Measurements from ENCODE around the gene LIF.

The LIF gene

DNA sequence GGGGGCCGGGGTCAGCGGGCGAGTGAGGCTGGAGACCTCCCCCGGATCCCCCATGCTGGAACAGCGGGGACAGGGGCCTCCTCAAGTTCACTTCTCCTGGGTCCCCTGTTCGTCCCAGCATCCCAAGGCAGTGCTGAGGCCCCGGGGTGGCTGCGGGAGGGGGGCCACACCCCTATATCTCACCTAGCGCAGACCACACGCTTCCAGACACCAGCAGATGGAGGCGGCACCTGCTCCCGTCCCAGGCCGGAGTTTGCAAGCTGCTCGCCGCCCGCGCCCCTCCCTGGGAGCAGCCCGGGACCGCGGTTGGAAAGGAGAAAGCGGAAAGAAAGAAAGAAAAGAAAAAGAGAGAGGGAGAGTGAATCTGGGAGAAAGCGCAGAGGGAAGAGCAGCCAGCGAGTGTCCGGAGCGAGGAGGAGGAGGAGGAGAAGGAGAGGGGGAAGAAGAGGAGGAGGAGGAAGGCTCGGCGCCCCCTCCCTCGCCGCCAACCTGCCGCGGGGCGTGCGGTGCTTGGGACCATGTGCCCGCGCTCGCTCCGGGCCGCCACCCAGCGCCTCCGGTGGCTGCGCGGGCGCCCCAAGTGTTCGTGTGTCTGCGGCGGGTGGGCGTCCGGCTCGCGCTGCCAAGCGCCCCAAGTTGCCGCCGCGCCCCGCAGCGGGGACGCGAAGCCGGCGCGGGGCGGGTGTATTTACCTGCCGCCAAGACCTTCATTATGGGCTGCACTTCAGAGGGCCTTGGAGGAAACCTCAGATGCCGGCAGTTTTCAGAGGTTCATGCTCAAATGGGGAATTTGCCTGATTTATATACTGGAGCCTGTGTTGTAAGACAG, at the start of gene LIF:
TSS of gene LIF (minus strand) at position 775 of the 829 bp plus-strand sequence. CDS start at position 711, 64 bp downstream.
- no peak for DNase-seq

DNA sequence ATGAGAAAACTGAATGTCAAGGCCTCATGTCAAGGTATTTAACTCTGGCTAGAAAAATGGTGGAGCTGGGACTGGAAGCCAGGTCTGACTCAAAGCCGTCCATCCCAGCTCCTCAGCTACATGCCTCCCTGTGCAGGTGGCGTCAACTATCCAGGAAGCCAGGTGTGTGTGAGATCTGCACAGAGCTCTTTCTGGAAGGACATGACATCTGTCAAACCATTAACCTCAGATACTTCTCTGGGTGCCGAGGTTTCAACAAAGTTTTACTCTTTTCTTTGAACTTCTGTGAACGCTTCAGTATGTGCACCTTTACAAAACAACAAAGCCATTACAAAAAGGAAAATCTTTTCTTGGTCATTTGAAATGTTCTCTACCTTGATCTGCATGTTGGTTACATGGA, 49.8 kb upstream of the LIF start:
- no peak for DNase-seq

DNA sequence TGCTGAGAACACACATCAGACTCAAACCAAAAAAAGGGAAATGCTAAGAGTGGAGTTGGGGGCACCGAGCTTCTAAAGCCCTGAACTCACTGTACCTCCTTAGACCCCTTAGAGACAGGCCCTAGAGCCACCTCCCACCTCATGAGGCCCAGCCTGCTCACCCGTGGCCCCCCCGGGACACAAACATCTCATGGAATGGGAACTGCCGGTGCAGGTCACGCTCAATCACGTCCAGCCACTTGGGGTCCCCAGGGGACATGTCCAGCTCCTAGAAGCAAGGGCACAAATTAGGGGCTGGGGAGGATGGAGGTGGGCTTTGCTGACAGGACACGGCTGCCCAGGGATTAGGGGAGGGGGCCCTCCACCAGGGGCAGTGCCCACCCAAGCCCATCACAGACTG, 49.0 kb upstream of the LIF start:
- DNase-seq = no peak

DNA sequence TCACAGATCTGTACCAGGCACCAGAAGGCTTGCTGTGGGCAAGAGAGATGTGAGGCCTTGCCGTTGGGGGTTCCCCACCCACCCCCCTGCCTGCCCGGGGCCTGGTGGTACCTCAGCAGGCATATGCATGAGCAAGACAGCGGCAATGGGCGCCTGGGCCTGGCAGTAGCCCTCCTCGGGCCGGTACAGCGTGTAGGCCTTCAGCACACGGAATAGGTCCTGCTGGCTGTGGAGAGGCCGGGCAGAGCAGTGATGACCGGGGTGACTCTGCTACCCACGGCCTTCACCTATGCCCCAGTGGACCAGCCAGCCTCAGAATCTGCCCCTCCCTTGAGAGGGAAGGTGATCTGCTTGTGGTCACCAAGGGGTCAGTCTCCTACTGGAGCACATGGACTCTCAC, 48.3 kb upstream of the LIF start:
- DNase-seq = no peak

DNA sequence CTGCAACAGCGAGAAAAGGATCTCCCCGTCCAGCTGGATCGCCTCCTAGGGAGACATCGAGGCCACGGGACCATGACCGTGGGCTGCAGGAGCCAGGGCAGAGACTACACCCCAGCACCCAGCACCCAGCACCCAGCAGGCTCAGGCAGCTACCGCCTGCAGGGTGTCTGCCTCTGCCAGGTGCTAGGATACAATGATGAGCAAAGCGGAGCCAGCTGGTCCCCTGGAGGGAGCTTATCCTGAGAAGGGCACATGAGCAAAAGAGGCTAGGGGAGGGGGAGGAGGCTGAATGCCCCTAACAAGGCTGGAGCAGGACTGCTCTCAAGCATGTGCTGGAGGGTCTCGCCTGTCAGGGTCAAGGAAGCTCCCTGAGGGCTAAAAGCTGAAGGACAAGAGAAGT, 47.5 kb upstream of the LIF start:
- no peak for DNase-seq

DNA sequence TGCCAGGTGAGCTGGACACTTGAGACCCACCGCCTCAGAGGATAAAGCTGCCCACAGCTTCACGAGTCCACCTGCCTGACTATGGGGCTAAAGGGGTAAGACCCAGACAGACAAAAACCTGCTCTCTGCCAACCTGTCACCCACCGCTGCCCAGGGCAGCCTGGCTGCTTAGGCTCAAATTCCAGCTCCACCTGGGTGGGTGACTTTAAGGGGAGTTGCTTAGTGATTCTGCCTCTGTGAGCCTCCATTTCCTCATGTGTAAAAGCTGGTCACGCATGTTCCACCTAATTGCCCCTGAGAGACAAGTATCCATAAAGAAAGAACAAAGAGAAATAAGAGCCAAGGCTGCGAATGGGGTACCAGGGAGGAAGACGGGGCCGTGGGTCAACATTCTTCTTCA, 46.5 kb upstream of the LIF start:
- DNase-seq = no peak

DNA sequence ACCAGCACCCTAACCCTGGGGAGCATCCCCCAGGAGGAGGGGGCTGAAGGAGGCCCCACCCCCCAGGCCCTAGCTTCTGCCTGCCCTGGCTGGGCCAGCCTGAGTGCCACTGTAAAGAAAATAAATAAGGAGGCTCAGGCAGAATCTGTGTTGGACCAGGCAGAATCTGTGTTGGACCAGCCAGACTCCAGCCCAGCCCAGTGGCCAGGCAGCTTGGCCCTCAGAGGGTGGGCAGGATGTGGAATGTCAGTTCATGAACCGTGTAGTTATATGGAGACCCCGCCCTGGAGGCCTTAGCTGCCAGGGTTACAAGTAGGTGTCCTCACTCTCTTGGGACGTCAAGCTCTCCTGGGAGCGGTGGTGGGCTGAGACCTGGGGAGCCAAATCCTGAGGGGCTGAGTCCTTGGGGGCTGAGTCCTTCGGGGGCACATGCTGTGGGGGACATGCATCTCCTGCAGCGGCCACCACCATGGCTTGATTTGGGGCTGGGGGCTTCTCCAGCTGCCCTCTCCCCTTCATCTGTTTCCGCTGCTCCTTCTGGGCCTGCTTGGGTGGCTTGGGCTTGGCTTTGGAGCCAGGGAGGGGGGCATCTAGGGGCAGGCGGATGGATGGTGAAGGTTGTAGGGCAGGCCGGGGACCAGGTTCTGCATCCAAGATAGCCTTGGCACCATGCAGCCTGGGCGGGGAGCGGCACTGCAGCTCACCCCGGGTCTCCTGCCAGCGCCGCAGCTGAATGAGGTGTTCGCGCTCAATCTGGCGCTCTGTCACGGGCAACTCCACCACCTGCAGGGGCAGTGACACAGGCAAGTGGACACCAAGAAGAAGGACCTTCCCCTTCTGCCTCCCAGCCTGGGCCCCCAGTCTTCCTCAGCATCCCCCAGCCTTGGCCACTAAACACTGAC, 45.8 kb upstream of the LIF start:
- DNase-seq = no peak

DNA sequence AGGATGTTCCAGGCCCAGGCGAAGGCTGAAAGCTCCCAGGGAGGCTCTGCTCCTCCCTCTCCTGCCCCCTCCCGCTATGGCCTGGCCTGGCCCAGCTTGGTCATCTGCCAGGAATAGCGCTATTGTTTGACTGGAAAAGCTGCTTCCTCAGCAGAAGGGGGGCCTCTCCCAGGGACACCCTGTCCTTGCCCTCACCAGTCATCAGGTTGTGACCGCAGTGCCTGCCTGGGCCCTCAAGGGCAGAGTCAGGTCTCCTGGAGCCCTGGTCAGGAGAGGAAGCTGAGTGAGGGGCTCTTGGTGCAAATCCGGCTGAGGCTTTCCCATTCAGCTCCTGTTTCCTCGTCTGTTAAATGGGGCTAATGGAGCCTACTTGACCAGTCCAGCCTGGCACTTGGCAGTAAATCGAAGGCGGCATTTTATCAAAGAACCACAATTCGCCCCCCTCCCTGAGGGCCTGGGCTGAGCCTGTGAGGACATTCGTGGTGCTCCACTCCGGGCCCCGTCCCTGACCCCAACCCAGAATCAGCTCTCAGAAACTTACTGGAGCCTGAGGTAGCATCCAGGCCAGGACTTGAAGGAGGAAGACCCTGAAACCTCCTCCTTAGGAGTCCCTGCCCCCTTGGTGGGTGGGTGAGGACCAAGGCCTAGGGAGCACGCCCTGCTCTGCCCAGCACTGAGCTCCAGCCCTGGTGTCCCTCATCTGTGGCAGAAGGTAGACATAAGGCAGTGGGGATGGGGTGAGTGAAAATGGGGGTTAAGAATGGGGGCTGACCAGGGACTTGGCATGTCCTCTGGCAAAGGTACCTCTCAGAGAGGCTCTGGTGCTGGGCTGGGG, 44.7 kb upstream of the LIF start:
- peak; percentile 56 for DNase-seq

DNA sequence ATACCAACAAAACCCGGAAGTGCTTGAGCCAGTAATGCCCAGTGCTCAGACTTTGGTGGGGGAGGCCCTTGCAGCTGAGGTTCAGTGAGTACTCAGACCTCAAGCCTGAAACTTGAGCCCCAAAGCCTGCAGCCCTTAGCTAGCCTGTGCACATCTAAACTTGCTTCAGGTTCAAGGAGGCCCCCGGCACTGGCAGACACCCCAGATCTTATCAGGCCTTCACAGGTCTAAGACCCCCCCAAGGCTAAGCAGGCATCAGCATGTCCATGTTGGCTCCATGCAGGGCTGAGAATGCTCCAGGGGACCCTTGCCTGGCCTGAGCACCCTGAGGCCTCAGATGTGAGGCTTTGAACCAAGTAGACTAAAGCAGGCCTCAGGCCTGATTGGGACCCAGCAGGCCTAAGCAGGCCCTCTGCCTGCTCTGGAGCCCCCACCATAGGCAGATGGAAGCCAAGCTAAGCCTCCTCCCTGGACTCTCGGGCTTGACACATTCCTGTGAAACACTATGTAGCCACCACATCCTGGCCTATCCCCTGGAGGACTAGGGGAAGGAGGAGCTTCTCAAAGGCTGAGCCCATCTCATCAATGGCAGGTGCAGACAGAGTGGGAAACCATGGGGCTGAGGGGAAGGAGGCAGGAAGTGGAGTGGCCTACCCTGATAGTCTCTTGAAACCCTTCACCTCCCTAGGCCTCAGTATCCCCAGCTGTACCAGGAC, 43.9 kb upstream of the LIF start:
- peak; percentile 56 for DNase-seq

DNA sequence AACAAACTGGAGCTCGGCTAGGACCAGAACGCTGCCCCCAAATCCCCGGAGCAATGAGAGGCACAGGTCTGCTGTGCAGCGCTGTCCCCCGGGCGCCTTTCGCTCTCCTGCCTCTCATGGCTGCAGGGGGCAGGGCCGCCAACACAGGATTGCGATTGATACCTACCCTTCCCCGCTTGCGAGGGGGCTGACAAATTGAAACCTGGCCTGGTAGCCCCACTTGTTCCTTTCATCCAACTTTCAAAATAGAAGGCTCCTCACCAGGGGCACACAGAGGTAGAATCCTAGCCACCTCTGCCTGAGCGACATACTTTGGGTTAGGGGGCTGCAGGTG, 43.4 kb upstream of the LIF start:
- DNase-seq = no peak

DNA sequence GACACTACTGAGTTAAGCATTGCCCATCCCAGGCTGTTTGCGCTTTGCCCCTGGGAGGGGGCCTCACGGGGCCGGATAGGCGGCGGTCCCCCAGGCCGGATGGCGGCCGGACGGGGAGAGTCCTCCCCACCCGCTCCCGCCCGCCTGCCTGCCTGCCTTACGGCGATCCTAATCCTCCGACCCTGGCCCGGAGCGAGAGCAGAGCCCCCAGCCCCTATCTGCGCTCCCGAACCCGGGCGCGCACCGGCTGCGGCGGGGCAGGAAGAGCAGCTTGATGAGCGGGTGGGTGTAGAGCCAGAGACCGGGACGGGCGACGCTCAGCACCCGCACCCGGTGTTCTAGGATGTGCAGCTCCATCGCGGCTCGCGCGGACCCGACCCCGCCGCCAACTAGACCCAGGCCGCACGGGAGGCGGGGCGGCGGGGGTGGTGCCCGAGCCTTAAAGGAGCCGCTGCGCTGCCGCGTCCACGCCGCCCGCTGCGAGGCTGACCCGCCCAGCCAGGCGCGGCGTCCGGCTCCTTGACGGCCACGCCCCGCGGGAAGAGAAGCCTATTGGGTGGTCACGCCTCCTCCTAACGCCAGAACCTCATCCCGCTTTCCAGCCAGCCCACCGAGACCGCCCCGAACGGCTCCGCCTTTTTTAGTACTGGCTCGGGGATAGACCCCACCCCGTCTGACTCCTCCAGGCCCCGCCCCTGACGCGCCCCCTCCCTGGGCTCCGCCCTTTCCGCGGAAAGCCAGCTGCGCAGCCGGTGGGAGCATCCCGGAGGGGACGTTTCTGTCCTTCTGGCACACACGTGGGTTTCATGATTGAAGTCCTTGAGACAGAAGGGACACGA, 42.8 kb upstream of the LIF start, which contains the start of gene CASTOR1:
TSS of gene CASTOR1 (minus strand) at position 365 of the 839 bp plus-strand sequence. CDS start at position 357, 8 bp downstream.
- peak; percentile 86 for DNase-seq

DNA sequence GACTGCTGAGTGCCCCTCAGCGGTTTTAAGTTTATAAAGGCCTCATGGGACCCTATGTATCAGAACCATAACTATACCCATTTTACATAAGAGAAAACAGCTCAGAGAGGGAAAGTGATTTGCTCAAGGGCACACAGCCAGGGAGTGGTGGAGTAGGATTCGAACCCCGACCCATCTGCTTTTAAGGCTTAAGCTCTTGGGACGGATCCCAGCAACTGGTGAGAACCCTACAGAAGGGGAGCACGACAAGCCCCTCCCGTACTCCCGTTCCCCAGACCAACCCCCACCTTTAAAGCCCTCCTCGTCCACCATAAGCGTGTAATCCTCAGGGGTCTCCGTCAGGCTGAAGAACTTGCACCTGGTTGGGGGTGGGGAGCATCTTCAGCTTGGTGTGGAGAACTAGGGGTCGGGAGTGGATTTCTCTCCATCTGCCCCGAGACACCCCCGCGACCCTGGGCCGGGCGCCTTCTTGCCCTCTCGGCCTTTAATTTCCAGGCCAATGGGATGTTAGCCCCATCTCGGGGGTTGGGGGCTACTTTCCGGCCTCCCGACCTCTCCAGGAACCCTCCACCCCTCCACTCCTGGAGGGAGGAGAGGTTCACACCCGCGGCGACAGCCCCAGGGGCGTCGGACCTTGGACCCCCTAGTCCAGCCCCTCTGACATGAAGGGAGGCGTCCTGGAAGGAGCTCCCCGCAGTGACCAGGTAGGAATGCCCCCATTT, 42.0 kb upstream of the LIF start:
- no peak for DNase-seq

DNA sequence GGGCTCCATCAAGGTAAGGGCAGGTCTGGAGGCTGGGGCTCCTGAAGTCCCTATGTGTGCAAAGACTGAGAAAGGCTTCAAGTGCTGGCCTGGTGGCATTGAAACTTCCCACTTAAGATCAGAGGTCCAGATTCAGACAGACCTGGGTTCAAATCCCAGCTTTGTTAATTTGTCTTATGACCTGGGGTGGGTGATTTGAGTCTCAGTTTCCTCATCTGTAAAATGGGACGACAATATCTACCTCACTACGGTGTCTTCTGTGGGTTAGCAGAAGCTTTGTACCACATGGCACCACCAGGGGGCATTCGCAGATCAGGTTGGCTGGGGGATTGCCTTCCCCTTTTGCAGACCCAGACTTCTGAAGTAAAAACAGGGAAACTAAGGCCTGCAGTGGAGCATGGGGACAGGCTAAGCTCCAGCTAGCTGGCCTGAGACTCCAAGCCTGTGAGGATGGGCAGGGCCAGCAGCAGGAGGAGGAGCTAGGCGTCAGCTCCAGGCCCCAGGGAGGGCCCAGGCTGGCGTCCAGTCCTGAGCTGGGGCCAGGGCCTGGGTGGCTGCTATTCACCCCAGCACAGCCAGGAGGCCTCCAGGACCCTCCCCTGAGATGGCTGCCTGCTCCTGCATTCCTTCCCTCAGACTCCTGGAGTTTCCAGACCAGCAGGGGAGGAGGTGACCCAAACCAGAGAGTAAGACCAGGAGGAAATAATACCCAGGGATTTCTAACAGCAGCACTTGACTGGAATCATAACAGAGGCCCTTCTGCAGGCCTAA, 41.3 kb upstream of the LIF start:
- DNase-seq = peak; percentile 25

DNA sequence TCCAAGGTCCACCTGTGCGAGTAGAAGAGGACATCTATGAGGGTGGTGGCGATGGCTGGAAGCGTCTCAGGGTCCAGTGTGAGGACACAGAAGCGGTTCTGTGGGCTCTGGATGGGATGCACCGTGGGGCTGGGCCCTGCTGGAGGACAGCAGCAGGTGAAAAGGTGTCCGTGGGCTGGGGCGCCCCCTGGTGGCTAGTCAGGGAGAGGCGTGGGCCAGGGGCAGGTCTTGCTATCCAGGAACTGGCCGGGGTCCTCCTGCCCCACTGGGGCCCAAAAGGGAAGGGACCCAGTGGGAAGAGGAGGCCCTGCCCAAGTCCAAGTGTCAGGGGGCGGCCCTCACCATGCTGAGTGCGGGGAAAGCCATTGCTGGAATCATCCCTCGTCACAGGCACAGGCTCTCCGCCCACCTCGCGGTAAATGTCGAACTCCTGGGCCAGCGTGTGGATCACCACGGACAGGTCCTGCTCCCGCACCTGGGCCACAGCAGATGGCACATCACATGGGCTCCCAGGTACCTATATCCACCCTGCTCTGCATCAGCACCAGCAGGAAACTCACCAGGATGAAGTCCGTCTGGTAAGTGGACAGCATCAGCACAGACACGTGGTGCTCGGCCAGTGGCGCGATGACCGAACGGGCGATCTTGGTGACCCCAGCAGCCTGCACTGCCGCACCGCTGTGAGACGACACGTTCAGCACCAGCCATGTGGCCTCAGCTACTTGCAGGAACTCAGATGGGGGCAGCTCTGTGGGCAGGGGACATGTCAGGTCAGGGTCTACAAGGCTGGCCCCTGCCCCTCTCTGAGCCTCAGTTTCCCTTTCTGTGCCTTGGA, 40.5 kb upstream of the LIF start:
- DNase-seq = no peak

DNA sequence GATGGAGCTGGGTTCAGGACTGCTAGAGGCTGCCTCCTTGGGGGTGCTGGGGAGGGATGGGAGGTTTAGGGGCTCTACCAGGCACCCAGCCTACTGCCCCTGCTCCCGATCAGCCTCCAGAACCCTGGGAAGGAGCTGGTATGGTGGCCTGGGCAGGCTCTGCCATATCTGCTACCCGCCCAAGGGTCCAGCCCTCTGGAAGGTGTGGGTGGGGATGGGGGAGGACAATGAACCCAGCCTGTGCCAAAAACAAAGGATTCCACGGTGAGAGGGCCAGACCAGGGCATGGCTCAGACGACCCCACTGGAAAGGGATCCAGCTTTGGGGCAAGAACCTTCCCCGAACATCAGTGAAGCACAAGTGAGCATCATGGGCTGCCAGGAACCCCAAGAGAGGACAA, 39.8 kb upstream of the LIF start:
- no peak for DNase-seq

DNA sequence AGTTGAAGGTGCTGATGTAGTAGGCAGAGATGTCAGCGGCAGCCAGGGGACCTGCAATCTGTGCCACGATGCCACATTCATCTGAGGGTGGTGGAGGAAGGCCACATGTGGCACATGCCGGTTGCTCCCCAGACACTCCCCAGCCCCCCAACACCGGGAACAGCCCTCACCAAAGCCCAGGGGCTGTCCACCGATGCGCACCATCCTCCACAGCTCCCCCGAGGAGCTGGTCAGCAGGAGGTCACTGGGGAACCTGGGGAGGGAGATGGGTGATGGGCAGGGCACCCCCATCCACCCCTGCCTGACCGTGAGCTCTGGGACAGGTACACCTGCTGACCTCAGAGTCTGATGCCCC, 39.3 kb upstream of the LIF start:
- no peak for DNase-seq

DNA sequence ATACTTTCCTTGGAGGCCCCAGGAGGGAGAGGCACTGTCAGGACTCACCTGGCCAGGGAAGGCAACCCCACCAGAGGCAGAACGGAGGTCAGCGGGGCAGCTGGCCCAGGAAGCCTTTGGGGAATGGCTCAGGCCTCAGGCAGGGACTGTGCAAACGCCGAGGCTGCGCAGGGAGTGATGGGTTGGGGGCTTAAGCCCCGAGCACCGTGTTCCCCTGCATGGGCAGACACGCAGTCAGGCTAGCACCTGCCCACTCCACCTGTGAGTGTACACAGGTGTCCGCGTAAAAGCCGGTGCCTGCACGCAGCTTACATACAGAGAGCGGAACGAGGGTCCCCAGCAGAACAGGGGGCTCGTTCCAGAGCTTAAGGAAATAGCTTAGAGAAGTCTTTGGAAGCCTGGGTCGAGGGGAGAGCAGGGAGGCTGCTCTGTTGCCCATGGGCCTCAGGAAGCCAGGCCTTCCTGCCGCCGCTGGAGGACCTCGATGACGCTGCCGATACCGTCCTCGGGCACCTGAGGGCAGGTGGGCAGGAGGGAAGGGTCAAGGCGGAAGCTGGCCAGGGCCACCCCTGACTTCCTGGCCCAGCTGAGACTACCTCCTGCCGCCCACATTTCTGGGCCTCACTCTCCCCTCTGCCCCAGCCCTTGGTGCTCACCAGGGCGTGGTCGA, 38.8 kb upstream of the LIF start:
- no peak for DNase-seq

DNA sequence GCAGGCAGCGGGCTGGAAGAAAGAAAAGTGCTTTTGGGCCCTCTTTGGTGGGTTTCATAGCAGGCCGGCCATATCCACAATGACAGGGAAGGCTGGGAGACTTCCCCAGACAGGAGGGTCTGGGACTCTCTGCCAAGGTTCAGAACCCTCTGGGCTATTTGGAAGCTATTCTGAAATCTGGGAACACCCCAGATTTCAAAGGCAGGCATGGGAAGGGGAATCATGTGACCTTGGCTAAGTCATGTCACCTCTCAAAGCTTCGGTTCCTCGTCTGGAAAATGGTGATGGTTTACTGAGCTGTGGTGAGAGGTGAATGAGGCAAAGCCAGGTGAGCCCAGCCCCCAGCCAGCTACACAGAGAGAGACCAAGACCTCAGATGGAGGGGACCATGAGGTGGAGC, 38.1 kb upstream of the LIF start:
- no peak for DNase-seq

DNA sequence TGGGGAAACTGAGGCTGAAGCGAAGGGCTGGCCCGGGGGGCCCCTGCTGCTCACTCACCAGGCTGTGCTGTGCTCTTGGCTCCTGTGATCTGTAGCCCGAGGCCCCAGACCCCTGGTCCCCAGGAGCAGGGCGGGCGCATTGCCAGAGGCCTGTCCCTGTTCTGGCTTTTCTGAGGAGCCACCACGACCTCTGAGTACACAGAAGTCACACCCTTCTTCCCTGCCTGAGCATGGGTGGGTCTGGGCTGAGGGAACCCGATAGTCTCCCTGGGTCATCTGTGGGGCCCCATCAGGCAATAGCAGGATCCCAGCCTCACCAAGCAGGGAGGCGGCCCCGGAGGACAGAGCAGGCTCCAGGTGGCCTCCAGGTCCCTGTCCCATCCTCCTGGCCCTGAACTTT, 37.6 kb upstream of the LIF start:
- DNase-seq = no peak

Data from NCI-H510A (cell line).